Measurements from ENCODE around the gene CTIF.

DNA sequence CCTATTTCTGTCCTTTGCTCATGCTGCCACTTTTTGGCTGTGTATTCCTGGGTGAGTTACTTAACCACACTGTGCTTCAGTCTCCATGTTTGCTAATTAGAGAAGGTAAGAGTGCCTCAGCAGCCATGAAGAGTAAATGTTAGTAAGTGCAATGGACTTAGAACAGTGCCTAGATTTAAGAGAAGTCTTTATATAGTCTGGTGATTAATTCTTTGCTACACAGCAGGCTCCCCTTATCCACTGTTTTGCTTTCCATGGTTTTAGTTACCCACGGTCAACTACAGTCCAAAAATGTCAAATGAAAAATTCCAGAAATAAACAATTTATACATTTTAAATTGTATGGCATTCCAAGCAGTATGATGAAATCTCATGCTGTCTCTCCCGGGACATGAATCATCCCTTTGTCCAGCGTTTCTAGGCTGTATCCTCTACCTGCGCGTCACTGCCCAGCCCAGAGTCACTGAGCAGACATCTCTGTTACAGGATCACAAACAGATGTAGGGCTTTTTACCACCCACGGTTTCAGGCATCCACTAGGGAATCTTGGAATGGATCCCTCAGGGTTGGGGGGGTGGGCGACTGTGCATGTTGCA, 91.0 kb downstream of the CTIF start:
- TF ChIP-seq EP300 (IDR thresholded peaks at IDR 0.05; ENCODE audit: borderline replicate concordance) = peak; percentile 66
- TF ChIP-seq RAD21 (IDR thresholded peaks at IDR 0.05; ENCODE audit: low read depth) = no peak
- no peak for TF ChIP-seq TAF1 (IDR thresholded peaks at IDR 0.05; ENCODE audit: low read depth)
- no peak for TF ChIP-seq EGR1 (IDR thresholded peaks at IDR 0.05)
